IPS-18c (cell line): ENCODE results near the gene ARFGAP1.
"Not testable (repeated sequence)": the region's sequence is repeated elsewhere in the genome, so short reads cannot be mapped to it uniquely, and the experiment has no call there.

Experiments
- H3K4me3 ChIP-seq: 2 replicates; pipeline ENCODE4 v1.7.0; 2013; ENCODE audit warnings: low read depth, mild to moderate bottlenecking, low read length, moderate library complexity; ENCODE audit not compliant: insufficient read depth
- H3K9me3 ChIP-seq: one replicate; pipeline ENCODE4 v1.6.1; 2013; ENCODE audit warnings: mild to moderate bottlenecking, low read length, moderate library complexity; ENCODE audit not compliant: control insufficient read depth, insufficient read depth

Gene ARFGAP1

DNA sequence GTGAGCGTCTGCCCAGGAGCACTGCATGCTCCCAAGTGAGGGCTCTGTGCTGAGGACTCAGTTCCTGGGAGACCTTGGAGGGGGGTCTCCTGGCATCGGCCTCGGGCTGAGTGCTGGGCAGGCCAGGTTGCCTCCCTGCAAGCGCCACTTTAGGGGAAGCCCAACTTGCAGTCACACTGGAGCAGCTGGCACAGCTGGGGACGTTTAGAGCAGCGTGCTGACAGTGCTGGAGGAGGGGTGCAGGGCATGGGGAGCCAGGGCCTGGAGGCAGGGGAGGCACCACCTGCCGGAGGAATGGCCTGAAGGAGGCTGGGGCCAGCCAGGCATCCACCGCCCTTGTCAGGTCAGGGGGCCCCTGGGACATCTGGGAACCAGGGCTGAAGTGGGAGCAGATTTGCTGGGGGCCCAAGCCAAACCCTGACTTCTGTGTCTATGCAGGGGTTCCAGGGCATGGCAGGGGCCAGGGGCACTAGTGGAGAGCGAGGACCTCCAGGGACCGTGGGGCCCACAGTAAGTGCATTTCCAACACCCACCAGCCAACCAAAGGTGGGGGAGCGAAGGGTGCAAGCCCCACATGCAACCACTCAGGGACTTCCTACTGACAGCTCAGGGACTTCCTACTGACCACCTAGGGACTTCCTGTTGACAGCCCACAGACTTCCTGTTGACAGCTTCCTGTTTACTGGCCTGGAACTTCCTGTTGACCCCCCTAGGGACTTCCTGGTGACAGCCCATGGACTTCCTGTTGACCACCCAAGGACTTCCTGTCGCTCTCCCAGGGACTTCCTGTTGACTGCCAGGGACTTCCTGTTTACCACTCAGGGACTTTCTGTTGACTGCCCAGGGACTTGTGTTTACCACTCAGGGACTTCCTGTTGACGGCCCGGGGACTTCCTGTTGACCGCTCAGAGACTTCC lies 54.0 kb downstream of the ARFGAP1 start:
- H3K9me3 ChIP-seq: no peaks in the 10 kb centered on the region
- H3K4me3 ChIP-seq: no peak overlapping the region

- Histone ChIP-seq H3K4me3 (no peak overlapping the region), H3K9me3 (peaks cover 5% of the 10 kb centered on the region)
Observed at GRCh38 chr20:63327231-63327745, 54.7 kb downstream of the ARFGAP1 start.

GRCh38 chr20:63328026-63328700 lies 55.5 kb downstream of the ARFGAP1 start:
- Histone ChIP-seq H3K9me3 (peaks cover 5% of the 10 kb centered on the region), H3K4me3 (no peak overlapping the region)

DNA sequence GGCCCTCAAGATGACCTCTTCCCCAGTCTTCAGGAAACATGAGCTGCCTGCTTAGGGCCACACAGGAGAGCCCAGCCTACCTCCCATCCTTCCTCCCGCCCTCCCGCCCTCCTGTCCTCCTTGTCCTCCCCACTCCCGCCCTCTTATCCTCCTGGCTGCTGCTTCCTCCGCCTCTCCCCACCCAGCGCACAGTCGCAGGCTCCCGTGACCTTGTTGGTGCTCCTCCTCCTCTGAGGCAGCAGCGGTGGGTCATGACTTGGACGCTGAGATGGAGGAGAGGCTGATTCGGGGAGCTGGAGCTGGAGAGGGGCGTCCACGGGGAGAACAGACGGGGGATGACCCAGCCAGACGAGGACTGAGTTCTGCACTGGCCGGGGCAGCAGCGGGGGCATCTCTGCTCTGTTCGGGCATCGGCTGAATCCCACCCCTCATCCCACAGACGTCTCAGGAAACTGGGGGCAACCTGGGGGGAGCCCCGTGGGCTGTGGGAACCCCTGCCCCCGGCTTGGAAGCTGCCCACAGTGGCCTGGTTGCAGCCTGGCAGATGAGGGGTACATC lies 56.2 kb downstream of the ARFGAP1 start:
- Histone ChIP-seq H3K9me3 (peaks cover 5% of the 10 kb centered on the region), H3K4me3 (no peak overlapping the region)

GRCh38 chr20:63329331-63330083 lies 56.9 kb downstream of the ARFGAP1 start:
- no peak overlapping the region for H3K4me3 ChIP-seq
- peaks cover 5% of the 10 kb centered on the region for H3K9me3 ChIP-seq

DNA sequence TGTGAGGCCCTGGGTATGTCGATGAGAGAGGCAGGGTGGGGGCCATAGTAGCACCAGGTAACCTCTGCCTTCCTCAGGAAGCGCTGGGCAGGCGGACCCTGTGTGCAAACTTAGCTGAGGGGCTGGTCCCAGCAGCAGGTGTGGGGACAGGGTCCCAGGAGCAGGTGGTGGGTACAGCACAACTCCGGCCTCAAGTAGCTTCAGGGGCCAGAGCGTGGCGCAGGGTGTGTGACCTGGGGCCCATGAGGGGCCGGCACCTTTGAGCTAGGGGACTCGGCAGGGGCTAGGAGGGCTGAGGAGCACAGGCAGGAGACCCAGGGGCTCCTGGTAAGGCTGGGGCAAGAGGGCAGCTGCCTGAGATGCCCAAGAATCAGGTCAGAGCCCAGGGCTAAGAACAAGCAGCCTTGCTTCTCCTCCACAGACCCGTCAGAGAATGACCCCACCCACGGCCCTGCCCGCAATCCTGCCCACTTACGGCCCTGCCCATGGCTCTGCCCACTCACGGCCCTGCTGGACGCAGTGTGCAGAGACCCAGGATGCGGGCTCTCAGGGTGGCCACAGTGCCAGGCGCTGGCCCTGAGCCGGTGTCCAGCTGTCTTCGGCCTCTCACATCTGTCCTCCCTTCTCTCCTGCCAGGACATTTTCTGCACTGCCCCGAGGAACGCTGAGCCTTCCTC lies 57.6 kb downstream of the ARFGAP1 start:
- peaks cover 8% of the 10 kb centered on the region for H3K9me3 ChIP-seq

DNA sequence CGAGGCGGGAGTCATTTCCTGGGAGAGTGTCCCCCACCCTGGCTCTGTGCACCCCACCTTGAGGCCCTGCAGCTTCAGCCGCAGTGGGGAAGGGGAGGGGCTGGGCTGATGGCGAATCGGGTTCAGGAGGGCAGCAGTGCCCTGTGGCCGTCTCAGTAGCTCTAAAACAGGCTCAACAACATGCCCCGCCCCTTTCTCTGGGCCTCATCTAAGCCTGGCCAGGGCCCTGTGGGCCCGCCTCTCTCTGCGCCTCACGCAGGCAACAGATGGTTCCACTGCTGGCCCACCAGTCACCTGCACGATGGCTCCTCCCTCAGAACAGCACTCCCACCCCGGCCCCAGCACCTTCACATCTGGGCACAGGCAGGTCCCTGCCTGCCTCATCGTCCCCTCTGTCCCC lies 58.3 kb downstream of the ARFGAP1 start:
- Histone ChIP-seq H3K4me3 (no peak overlapping the region), H3K9me3 (peaks cover 8% of the 10 kb centered on the region)

More for the DNA sequence above, 57.6 kb downstream of the ARFGAP1 start:
- H3K4me3 ChIP-seq: no peak overlapping the region

DNA sequence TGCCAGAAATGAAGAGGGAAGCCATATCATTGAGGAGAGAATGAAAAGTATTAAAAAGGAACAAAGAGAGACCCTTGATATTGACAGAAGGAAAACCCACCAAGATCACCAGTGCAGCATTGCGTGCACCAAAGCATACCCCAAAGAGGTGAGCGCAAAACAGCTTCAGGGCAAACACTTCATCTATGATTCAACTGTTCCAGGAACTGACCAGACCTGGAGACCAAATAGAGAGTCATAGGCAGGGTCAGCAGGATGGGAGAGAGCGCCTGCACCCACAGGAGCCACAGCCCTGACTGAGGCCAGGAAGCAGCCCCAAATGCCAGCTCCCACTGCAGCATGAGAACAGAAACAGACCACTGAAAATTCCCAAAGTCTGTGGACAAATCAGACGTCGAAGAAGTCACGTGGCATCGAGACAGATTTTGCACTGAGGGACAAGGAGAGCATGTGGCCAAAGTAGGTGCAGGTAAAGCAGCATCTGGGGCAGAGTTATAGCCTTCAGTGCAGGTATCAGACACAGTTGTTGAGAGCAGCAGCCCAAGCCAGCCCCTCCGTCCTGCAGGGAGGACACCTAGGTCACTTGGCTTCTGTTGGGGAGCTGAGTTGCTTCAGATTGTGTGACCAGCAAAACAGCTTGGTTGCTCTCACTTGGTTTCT lies 59.3 kb downstream of the ARFGAP1 start:
- no peak overlapping the region for H3K4me3 ChIP-seq
- H3K9me3 ChIP-seq: peaks cover 8% of the 10 kb centered on the region

GRCh38 chr20:63332488-63333240 lies 60.1 kb downstream of the ARFGAP1 start:
- Histone ChIP-seq H3K9me3 (peaks cover 8% of the 10 kb centered on the region), H3K4me3 (no peak overlapping the region)

- Histone ChIP-seq H3K9me3 (peaks cover 8% of the 10 kb centered on the region), H3K4me3 (no peak overlapping the region)
Observed at GRCh38 chr20:63333241-63333836, 60.7 kb downstream of the ARFGAP1 start.

GRCh38 chr20:63334356-63334755 lies 61.7 kb downstream of the ARFGAP1 start:
- Histone ChIP-seq H3K9me3 (peaks cover 8% of the 10 kb centered on the region), H3K4me3 (no peak overlapping the region)

- not testable (repeated sequence) for H3K9me3 ChIP-seq, H3K4me3 ChIP-seq
Observed at GRCh38 chr20:63335060-63335459, 62.4 kb downstream of the ARFGAP1 start.

- Histone ChIP-seq H3K4me3 (no peak overlapping the region), H3K9me3 (peaks cover 8% of the 10 kb centered on the region)
Observed at GRCh38 chr20:63335711-63336110, 63.1 kb downstream of the ARFGAP1 start.

DNA sequence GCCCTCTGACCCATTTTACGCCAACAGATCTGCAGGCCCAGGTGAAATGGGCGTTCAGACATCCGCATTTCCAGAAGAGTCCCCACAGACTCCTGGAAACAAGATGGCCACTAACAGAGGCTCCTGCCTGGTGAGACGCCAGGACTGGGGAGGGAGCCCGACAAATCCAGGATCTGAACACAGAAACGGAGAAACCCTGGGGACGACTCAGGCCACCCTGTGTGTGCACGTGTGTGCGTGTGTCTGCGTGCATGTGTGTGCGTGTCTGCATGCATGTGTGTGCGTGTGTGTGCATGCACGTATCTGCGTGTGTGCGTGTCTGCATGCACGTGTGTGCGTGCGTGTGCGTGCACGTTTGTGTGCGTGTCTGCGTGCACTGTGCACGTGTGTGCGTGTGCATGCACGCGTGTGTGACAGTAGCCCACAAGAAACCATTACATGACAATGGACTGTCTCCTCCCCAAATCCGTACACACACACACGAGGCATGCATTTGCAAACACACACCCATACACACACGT lies 63.7 kb downstream of the ARFGAP1 start:
- Histone ChIP-seq H3K4me3 (no peak overlapping the region), H3K9me3 (peaks cover 8% of the 10 kb centered on the region)

DNA sequence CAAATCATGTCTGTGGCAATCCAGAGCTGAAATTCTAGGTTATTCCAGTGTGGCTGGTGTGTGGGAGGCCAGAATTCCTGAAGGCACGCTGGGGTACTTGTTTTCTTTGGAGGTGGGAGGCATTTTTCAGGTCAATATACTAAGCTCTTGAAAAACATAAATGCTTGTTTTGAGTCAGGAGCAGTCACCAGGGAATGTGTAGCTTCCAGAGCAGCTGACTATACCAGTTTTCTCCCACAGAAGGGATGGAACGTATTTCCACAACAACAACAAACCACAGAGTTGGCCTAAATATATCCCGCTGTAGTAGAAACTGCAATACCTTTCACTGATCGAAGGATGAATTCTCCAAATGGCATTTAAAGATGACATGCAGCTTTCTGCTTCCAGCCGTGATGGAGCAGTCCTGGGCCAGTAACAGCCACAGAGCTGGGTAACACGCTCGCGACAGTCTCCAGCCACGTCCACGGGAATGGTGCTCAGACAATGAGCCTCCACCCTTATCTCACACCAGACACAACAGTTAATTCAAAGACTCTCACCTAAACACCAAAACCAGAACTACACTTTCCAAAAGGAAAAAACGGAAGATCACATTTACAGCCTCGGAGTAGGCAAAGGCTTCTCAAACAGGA lies 65.3 kb downstream of the ARFGAP1 start:
- H3K4me3 ChIP-seq: no peak overlapping the region
- peaks cover 3% of the 10 kb centered on the region for H3K9me3 ChIP-seq
